ENCODE results near the gene FAM110C.
"Not testable (repeated sequence)": the region's sequence is repeated elsewhere in the genome, so short reads cannot be mapped to it uniquely, and the experiment has no call there.

The FAM110C gene

GRCh38 chr2:40465-40864 is 5.8 kb downstream of the FAM110C start:
- no peak for DNase-seq (ENCODE audit: low read depth)
- Histone ChIP-seq H3K4me3 (ENCODE audit: low read length) (no peak overlapping the region), H3K36me3 (ENCODE audit: control insufficient read depth, insufficient read depth, low read length, severe bottlenecking) (no peaks in the 10 kb centered on the region), H3K9ac (ENCODE audit: low read length) (no peak overlapping the region), H3K9me3 (ENCODE audit: control insufficient read depth, low read length) (no peaks in the 10 kb centered on the region), H3K4me1 (ENCODE audit: control insufficient read depth, insufficient read depth, low read length) (no peaks in the 10 kb centered on the region), H3K27me3 (replicated peaks; ENCODE audit: control insufficient read depth, insufficient read depth, low read length) (peaks cover 20% of the 10 kb centered on the region)

- DNase-seq (ENCODE audit: low read depth): peak; percentile 1
- no peaks in the 10 kb centered on the region for H3K4me1 ChIP-seq (ENCODE audit: control insufficient read depth, insufficient read depth, low read length)
Observed at GRCh38 chr2:38155-38554, 8.2 kb downstream of the FAM110C start.

GRCh38 chr2:36318-36717 is 10.0 kb downstream of the FAM110C start:
- no peak overlapping the region for H3K9ac ChIP-seq (ENCODE audit: low read length)
- DNase-seq (ENCODE audit: low read depth): no peak
- H3K36me3 ChIP-seq (ENCODE audit: control insufficient read depth, insufficient read depth, low read length, severe bottlenecking): no peaks in the 10 kb centered on the region
- H3K4me1 ChIP-seq (ENCODE audit: control insufficient read depth, insufficient read depth, low read length): no peaks in the 10 kb centered on the region
- H3K4me3 ChIP-seq (ENCODE audit: low read length): no peak overlapping the region
- no peaks in the 10 kb centered on the region for H3K27me3 ChIP-seq (replicated peaks; ENCODE audit: control insufficient read depth, insufficient read depth, low read length)
- no peaks in the 10 kb centered on the region for H3K9me3 ChIP-seq (ENCODE audit: control insufficient read depth, low read length)

More at GRCh38 chr2:38155-38554, 8.2 kb downstream of the FAM110C start:
- Histone ChIP-seq H3K9me3 (ENCODE audit: control insufficient read depth, low read length) (no peaks in the 10 kb centered on the region), H3K36me3 (ENCODE audit: control insufficient read depth, insufficient read depth, low read length, severe bottlenecking) (no peaks in the 10 kb centered on the region), H3K27me3 (replicated peaks; ENCODE audit: control insufficient read depth, insufficient read depth, low read length) (no peaks in the 10 kb centered on the region), H3K4me3 (ENCODE audit: low read length) (no peak overlapping the region), H3K9ac (ENCODE audit: low read length) (no peak overlapping the region)

- Histone ChIP-seq H3K9me3 (ENCODE audit: control insufficient read depth, low read length) (no peaks in the 10 kb centered on the region), H3K36me3 (ENCODE audit: control insufficient read depth, insufficient read depth, low read length, severe bottlenecking) (no peaks in the 10 kb centered on the region), H3K9ac (ENCODE audit: low read length) (no peak overlapping the region), H3K4me3 (ENCODE audit: low read length) (no peak overlapping the region), H3K27me3 (replicated peaks; ENCODE audit: control insufficient read depth, insufficient read depth, low read length) (no peaks in the 10 kb centered on the region), H3K4me1 (ENCODE audit: control insufficient read depth, insufficient read depth, low read length) (no peaks in the 10 kb centered on the region)
- no peak for DNase-seq (ENCODE audit: low read depth)
Observed at GRCh38 chr2:35852-36251, 10.5 kb downstream of the FAM110C start.

- H3K9ac ChIP-seq (ENCODE audit: low read length): no peak overlapping the region
- no peaks in the 10 kb centered on the region for H3K36me3 ChIP-seq (ENCODE audit: control insufficient read depth, insufficient read depth, low read length, severe bottlenecking)
- no peaks in the 10 kb centered on the region for H3K4me1 ChIP-seq (ENCODE audit: control insufficient read depth, insufficient read depth, low read length)
- no peaks in the 10 kb centered on the region for H3K27me3 ChIP-seq (replicated peaks; ENCODE audit: control insufficient read depth, insufficient read depth, low read length)
- no peak for DNase-seq (ENCODE audit: low read depth)
- H3K4me3 ChIP-seq (ENCODE audit: low read length): no peak overlapping the region
- H3K9me3 ChIP-seq (ENCODE audit: control insufficient read depth, low read length): no peaks in the 10 kb centered on the region
Observed at GRCh38 chr2:33620-34019, 12.7 kb downstream of the FAM110C start.

- Histone ChIP-seq H3K9me3 (ENCODE audit: control insufficient read depth, low read length) (no peaks in the 10 kb centered on the region), H3K4me1 (ENCODE audit: control insufficient read depth, insufficient read depth, low read length) (peaks cover 1% of the 10 kb centered on the region), H3K4me3 (ENCODE audit: low read length) (no peak overlapping the region), H3K27me3 (replicated peaks; ENCODE audit: control insufficient read depth, insufficient read depth, low read length) (peaks cover 9% of the 10 kb centered on the region), H3K9ac (ENCODE audit: low read length) (no peak overlapping the region), H3K36me3 (ENCODE audit: control insufficient read depth, insufficient read depth, low read length, severe bottlenecking) (no peaks in the 10 kb centered on the region)
- DNase-seq (ENCODE audit: low read depth): no peak
Observed at GRCh38 chr2:32068-32467, 14.2 kb downstream of the FAM110C start.

GRCh38 chr2:29253-29652 is 17.1 kb downstream of the FAM110C start:
- H3K4me1 ChIP-seq (ENCODE audit: control insufficient read depth, insufficient read depth, low read length): peaks cover 4% of the 10 kb centered on the region
- no peaks in the 10 kb centered on the region for H3K36me3 ChIP-seq (ENCODE audit: control insufficient read depth, insufficient read depth, low read length, severe bottlenecking)
- DNase-seq (ENCODE audit: low read depth): no peak
- no peak overlapping the region for H3K9ac ChIP-seq (ENCODE audit: low read length)
- peaks cover 9% of the 10 kb centered on the region for H3K27me3 ChIP-seq (replicated peaks; ENCODE audit: control insufficient read depth, insufficient read depth, low read length)
- H3K9me3 ChIP-seq (ENCODE audit: control insufficient read depth, low read length): no peaks in the 10 kb centered on the region
- H3K4me3 ChIP-seq (ENCODE audit: low read length): no peak overlapping the region

- Histone ChIP-seq H3K9me3 (ENCODE audit: control insufficient read depth, low read length) (no peaks in the 10 kb centered on the region), H3K36me3 (ENCODE audit: control insufficient read depth, insufficient read depth, low read length, severe bottlenecking) (no peaks in the 10 kb centered on the region), H3K9ac (ENCODE audit: low read length) (no peak overlapping the region), H3K4me3 (ENCODE audit: low read length) (no peak overlapping the region), H3K4me1 (ENCODE audit: control insufficient read depth, insufficient read depth, low read length) (peaks cover 4% of the 10 kb centered on the region), H3K27me3 (replicated peaks; ENCODE audit: control insufficient read depth, insufficient read depth, low read length) (peaks cover 12% of the 10 kb centered on the region)
- no peak for DNase-seq (ENCODE audit: low read depth)
Observed at GRCh38 chr2:28406-28975, 17.8 kb downstream of the FAM110C start.

GRCh38 chr2:26891-27290 is 19.4 kb downstream of the FAM110C start:
- peaks cover 12% of the 10 kb centered on the region for H3K27me3 ChIP-seq (replicated peaks; ENCODE audit: control insufficient read depth, insufficient read depth, low read length)
- DNase-seq (ENCODE audit: low read depth): no peak
- no peak overlapping the region for H3K4me3 ChIP-seq (ENCODE audit: low read length)
- no peaks in the 10 kb centered on the region for H3K36me3 ChIP-seq (ENCODE audit: control insufficient read depth, insufficient read depth, low read length, severe bottlenecking)
- no peaks in the 10 kb centered on the region for H3K9me3 ChIP-seq (ENCODE audit: control insufficient read depth, low read length)
- no peak overlapping the region for H3K9ac ChIP-seq (ENCODE audit: low read length)
- H3K4me1 ChIP-seq (ENCODE audit: control insufficient read depth, insufficient read depth, low read length): peaks cover 4% of the 10 kb centered on the region

- H3K4me1 ChIP-seq (ENCODE audit: control insufficient read depth, insufficient read depth, low read length): peaks cover 4% of the 10 kb centered on the region
- no peaks in the 10 kb centered on the region for H3K9me3 ChIP-seq (ENCODE audit: control insufficient read depth, low read length)
- no peaks in the 10 kb centered on the region for H3K36me3 ChIP-seq (ENCODE audit: control insufficient read depth, insufficient read depth, low read length, severe bottlenecking)
- no peak for DNase-seq (ENCODE audit: low read depth)
- no peak overlapping the region for H3K4me3 ChIP-seq (ENCODE audit: low read length)
- H3K9ac ChIP-seq (ENCODE audit: low read length): no peak overlapping the region
- H3K27me3 ChIP-seq (replicated peaks; ENCODE audit: control insufficient read depth, insufficient read depth, low read length): peaks cover 12% of the 10 kb centered on the region
Observed at GRCh38 chr2:25543-25942, 20.8 kb downstream of the FAM110C start.

- H3K27me3 ChIP-seq (replicated peaks; ENCODE audit: control insufficient read depth, insufficient read depth, low read length): peaks cover 12% of the 10 kb centered on the region
- not testable (repeated sequence) for H3K9me3 ChIP-seq (ENCODE audit: control insufficient read depth, low read length); DNase-seq (ENCODE audit: low read depth); H3K4me1 ChIP-seq (ENCODE audit: control insufficient read depth, insufficient read depth, low read length); H3K9ac ChIP-seq (ENCODE audit: low read length); H3K4me3 ChIP-seq (ENCODE audit: low read length); H3K36me3 ChIP-seq (ENCODE audit: control insufficient read depth, insufficient read depth, low read length, severe bottlenecking)
Observed at GRCh38 chr2:24591-24990, 21.7 kb downstream of the FAM110C start.

- peaks cover 4% of the 10 kb centered on the region for H3K4me1 ChIP-seq (ENCODE audit: control insufficient read depth, insufficient read depth, low read length)
- H3K36me3 ChIP-seq (ENCODE audit: control insufficient read depth, insufficient read depth, low read length, severe bottlenecking): no peaks in the 10 kb centered on the region
- H3K27me3 ChIP-seq (replicated peaks; ENCODE audit: control insufficient read depth, insufficient read depth, low read length): peaks cover 12% of the 10 kb centered on the region
- no peak for DNase-seq (ENCODE audit: low read depth)
- H3K9me3 ChIP-seq (ENCODE audit: control insufficient read depth, low read length): no peaks in the 10 kb centered on the region
- no peak overlapping the region for H3K4me3 ChIP-seq (ENCODE audit: low read length)
- no peak overlapping the region for H3K9ac ChIP-seq (ENCODE audit: low read length)
Observed at GRCh38 chr2:24107-24506, 22.2 kb downstream of the FAM110C start.
